ENCODE data around the gene COL4A1.

DNA sequence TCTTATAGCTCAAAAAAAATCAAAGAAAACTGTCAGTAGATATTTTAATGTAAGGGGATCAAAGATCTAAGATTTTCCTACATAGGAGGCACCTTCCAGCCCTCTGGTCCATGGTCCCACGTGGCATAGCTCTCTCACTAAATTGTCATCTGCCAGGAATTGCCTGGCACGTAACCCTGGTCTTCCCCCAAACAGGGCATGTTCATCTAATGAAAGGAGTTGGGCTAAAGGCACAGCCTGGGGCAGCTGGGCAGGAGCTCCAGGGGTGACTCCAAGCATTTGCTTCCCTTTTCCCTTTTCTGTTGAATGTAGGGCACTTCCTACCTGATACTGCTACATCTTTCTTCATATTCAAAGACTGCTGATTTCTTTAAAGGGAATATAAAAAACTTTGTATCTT lies 148.7 kb downstream of the COL4A1 start:
- TF ChIP-seq POLR2A (IDR thresholded peaks at IDR 0.05; ENCODE audit: low read length) = no peak
- no peak for TF ChIP-seq GATA1 (IDR thresholded peaks at IDR 0.05; ENCODE audit: low read depth, low read length)
